Measurements from ENCODE around the gene PCDH15.

GRCh38 chr10:54531296-54531695 lies 269.7 kb downstream of the PCDH15 start:
- TF ChIP-seq CTCF (IDR thresholded peaks at IDR 0.05; ENCODE audit: low read length) (no peak), EZH2 (optimal IDR thresholded peaks at IDR 0.05; ENCODE audit: low read depth, low read length) (no peak), EZH2phosphoT487 (IDR thresholded peaks at IDR 0.05; ENCODE audit: low read length) (no peak)

Data from MM.1S (cell line).